Right atrium auricular region (tissue), 2 donors: Measurements from ENCODE around the gene AMPD1. TPM values are rescaled to one million over a fixed set of nuclear protein-coding genes. Genes with fewer than 3 reads are reported as not detected.

ENCODE experiments used
- DNase-seq: peaks from one replicate; pipeline ENCODE4 v3.0.0-alpha.2; 2019; ENCODE audit warnings: low spot score
- H3K27ac ChIP-seq, 2 donors: fragments of 200-600 bp; sonication (generic); 1 replicate in 1 of 2; 2 replicates in 1 of 2; pipeline ENCODE4 v1.5.1; 2016 to 2019
- H3K27me3 ChIP-seq, 2 donors: fragments of 200-600 bp; sonication (generic); one replicate each; pipeline versions ENCODE4 v1.5.1 to v1.6.0; 2017 to 2019
- H3K36me3 ChIP-seq: fragments of 200-600 bp; sonication (generic); one replicate; pipeline ENCODE4 v1.5.1; 2016
- H3K4me1 ChIP-seq, 2 donors: fragments of 200-600 bp; sonication (generic); one replicate each; pipeline versions ENCODE4 v1.5.1 to v1.6.0; 2017 to 2019
- H3K4me3 ChIP-seq, 2 donors: fragments of 200-600 bp; sonication (generic); 1 replicate in 1 of 2; 2 replicates in 1 of 2; pipeline ENCODE4 v1.5.1; 2017 to 2019; ENCODE audit warnings: mild to moderate bottlenecking in 1 of 2, moderate library complexity in 1 of 2
- H3K9me3 ChIP-seq, 2 donors: fragments of 200-600 bp; sonication (generic); one replicate each; pipeline ENCODE4 v1.5.1; 2019
- total RNA-seq, 2 donors: library from RNA; depleted of rRNA; stranded (reverse); fragments of >200 nt; gene quantifications; one replicate each; pipeline ENCODE4 v1.1.0, GENCODE V29; 2016
- TF ChIP-seq, protein P1 (sequence below), 2 donors: fragments of 200-600 bp; sonication (generic); IDR thresholded peaks; one replicate each; pipeline ENCODE4 v1.5.1; 2019; ENCODE audit warnings: antibody characterized with exemption in 2 of 2

Gene AMPD1
- total RNA-seq, 2 donors from 2014 or later = not detected

DNA sequence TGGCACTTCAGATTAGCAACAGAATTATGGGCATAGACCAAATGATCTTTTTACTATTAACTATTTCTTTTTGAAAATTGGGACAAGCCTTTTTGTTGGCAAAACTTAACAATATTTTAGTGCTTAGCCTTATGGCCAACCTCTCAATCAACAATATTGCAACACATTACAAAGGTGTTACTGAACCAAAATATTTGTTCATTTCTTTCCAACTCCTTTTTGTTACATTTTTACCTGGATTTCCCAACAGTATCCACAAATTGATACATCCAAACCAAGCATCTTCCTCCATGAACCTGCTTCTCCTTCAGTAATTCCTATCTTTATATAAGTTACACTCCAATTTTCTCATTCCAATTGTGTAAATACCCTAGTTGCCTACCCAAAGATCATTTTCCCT lies 1.5 kb upstream of the AMPD1 start:
- no peaks in the 10 kb centered on the region for H3K36me3 ChIP-seq
- no peaks in the 10 kb centered on the region for H3K4me1 ChIP-seq
- TF ChIP-seq, protein P1, sequence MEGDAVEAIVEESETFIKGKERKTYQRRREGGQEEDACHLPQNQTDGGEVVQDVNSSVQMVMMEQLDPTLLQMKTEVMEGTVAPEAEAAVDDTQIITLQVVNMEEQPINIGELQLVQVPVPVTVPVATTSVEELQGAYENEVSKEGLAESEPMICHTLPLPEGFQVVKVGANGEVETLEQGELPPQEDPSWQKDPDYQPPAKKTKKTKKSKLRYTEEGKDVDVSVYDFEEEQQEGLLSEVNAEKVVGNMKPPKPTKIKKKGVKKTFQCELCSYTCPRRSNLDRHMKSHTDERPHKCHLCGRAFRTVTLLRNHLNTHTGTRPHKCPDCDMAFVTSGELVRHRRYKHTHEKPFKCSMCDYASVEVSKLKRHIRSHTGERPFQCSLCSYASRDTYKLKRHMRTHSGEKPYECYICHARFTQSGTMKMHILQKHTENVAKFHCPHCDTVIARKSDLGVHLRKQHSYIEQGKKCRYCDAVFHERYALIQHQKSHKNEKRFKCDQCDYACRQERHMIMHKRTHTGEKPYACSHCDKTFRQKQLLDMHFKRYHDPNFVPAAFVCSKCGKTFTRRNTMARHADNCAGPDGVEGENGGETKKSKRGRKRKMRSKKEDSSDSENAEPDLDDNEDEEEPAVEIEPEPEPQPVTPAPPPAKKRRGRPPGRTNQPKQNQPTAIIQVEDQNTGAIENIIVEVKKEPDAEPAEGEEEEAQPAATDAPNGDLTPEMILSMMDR (IDR thresholded peaks at IDR 0.05) = no peak
- no peaks in the 10 kb centered on the region for H3K9me3 ChIP-seq
- no peaks in the 10 kb centered on the region for H3K27me3 ChIP-seq
- H3K4me3 ChIP-seq = no peak overlapping the region
- H3K27ac ChIP-seq = no peak overlapping the region
- DNase-seq = no peak

DNA sequence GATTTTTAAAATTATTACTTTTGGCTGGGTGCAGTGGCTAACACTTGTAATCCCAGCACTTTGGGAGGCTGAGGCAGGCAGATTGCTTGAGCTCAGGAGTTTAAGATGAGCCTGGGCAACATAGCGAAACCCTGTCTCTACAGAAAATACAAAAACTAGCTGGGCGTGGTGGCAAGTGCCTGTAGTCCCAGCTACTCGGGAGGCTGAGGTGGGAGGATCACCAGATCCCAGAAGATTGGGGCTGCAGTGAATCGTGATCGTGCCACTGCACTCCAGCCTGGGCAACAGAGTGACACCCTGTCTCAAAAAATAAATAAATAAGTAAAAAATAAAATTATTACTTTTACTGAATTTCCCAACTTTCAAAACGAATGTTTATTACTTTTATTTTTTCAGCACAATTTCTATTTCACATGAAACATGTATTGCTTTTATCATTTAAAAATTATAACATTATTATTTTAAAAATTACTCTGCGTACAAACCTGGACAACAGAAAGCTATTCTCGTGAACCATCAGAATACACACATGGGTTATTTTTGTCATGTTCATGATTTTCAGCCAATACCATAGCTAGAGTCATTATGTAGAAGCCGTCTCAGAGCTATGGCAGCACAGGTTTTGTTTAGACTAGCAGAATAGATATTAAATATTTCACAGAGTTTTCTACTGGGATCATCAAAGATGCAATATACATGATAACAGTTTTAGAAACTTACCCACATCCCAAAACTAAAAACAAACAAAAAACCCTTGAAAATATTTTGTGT lies 621 bp downstream of the AMPD1 start:
- Histone ChIP-seq H3K27ac (no peak overlapping the region), H3K27me3 (no peaks in the 10 kb centered on the region), H3K9me3 (no peaks in the 10 kb centered on the region), H3K4me3 (no peak overlapping the region), H3K4me1 (no peaks in the 10 kb centered on the region), H3K36me3 (no peaks in the 10 kb centered on the region)
- TF ChIP-seq, protein P1 (IDR thresholded peaks at IDR 0.05) = no peak
- no peak for DNase-seq

DNA sequence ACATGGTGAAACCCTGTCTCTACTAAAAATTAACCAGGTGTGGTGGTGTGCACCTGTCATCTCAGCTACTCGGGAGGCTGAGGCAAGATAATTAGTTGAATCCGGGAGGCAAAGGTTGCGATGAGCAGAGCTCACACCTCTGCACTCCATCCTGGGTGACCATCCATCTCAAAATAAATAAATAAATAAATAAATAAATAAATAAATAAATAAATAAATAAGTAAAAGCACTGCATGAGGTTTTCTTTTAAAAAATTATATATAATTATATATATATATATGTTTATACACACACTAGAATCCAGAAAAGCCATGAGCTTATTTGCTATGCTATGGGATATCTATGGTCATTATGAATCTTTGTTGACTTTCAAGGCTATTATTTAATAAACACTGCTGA lies 2.4 kb downstream of the AMPD1 start:
- H3K4me1 ChIP-seq = no peaks in the 10 kb centered on the region
- H3K4me3 ChIP-seq = no peak overlapping the region
- H3K36me3 ChIP-seq = no peaks in the 10 kb centered on the region
- TF ChIP-seq, protein P1 (IDR thresholded peaks at IDR 0.05) = no peak
- H3K9me3 ChIP-seq = no peaks in the 10 kb centered on the region
- DNase-seq = no peak
- H3K27me3 ChIP-seq = no peaks in the 10 kb centered on the region
- no peak overlapping the region for H3K27ac ChIP-seq

DNA sequence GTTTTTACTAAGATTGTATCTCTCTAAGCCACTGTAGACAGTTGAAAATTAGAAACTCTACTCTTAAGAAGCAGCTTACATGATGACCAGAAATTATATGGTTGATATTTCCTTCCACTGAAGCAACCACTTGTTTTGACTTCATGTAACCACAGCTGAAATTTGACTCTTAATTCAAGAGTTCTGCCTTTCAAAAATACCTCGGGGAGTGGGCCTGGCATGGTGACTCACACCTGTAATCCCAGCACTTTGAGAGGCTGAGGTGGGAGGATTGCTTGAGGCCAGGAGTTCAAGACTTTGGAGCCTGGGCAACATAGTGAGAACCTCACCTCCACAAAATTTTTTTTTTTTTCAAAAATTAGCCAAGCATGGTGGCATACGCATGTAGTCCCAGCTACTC lies 4.3 kb downstream of the AMPD1 start:
- no peak for DNase-seq
- Histone ChIP-seq H3K4me1 (no peaks in the 10 kb centered on the region), H3K27ac (no peak overlapping the region)

DNA sequence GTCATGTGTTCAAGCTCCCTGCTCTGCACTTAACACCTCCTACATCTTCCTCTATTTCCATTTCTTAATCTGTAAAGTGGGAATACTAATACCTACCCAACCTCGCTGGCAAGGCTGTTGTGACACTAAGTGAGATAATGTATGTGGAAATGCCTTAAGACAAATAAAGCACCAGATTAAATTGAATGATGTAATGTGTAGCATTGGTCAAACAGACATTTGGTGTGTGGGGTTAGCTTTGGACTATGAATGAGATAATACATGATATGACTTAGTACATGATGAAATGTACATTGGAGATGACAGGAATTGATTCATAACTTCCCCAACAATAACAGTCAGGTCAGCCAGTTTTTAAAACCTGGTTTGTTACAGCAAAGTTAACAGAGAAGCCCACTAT lies 5.2 kb downstream of the AMPD1 start:
- H3K4me1 ChIP-seq = no peaks in the 10 kb centered on the region
- no peaks in the 10 kb centered on the region for H3K27me3 ChIP-seq
- no peaks in the 10 kb centered on the region for H3K9me3 ChIP-seq

More for the DNA sequence above, 4.3 kb downstream of the AMPD1 start:
- Histone ChIP-seq H3K36me3 (no peaks in the 10 kb centered on the region), H3K9me3 (no peaks in the 10 kb centered on the region), H3K27me3 (no peaks in the 10 kb centered on the region), H3K4me3 (no peak overlapping the region)
- TF ChIP-seq, protein P1 (IDR thresholded peaks at IDR 0.05) = no peak

More for the DNA sequence above, 5.2 kb downstream of the AMPD1 start:
- TF ChIP-seq, protein P1 (IDR thresholded peaks at IDR 0.05) = no peak
- no peaks in the 10 kb centered on the region for H3K36me3 ChIP-seq
- H3K27ac ChIP-seq = no peak overlapping the region
- H3K4me3 ChIP-seq = no peak overlapping the region
- no peak for DNase-seq
